ENCODE measurements around the gene NFIB.

NFIB gene

GRCh38 chr9:14272927-14273528 lies 40.9 kb downstream of the NFIB start:
- DNase-seq, result no peak

DNA sequence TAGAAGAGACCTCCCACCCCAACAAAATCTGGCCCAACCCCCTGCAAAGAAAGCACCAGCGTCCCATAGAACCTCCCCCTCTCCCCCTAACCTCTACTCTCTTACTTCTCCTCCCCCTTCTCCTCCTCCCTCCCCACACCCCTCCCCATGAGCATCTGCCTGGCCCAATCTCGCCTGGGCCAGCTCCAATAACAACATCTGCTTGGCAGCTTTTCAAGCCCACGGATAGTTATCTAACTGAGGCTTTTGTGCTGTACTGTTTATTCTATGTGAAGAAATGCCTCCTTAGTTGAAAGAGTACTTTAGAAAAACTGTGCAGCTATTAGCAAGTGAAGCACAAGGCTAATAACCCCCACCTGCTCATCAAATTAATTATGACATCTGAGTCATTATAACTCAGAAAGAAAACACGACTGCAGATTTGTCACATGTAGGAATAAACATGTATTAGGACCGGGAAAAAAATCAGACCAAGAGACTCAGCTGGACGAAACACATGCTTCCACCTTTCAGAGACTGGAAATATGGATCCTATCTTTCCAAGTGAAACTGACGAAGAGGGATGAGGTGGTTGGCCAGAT lies 42.8 kb downstream of the NFIB start:
- no peak for DNase-seq

DNA sequence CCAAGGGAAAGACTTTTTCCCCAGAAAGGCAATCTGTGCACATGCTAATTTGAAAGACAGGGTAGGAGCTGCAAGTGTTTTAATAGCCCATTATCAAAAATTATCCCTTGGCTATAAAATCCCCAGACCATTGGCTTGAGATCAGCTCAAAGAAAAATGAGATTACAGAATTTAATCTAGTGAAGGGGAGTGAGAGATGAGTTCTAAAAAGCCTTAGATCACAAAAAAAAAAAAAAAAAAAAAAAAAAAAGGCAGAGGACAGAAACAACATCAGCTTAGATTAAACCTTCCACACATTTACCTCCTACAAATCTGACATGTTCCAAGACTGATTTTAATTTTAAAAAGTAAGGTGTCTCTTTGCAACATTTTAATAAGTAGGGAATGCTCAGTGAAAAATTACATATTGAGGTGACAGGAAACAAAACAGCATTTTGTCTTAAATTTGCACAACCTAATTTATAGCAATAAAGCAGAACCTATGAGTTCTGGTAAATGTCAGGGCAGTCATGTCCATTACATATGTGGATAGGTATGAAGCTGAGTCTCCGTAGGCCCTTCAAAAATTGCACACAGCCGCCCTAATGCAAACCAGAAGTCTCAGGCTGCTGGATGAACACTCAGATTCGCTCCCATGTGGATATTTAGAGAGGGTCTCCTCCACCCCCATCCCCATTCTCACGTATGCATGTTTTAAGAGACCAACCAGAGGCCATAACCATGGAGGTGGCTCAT lies 43.4 kb downstream of the NFIB start:
- DNase-seq, result no peak

GRCh38 chr9:14269916-14270315 lies 44.0 kb downstream of the NFIB start:
- DNase-seq, result no peak

DNA sequence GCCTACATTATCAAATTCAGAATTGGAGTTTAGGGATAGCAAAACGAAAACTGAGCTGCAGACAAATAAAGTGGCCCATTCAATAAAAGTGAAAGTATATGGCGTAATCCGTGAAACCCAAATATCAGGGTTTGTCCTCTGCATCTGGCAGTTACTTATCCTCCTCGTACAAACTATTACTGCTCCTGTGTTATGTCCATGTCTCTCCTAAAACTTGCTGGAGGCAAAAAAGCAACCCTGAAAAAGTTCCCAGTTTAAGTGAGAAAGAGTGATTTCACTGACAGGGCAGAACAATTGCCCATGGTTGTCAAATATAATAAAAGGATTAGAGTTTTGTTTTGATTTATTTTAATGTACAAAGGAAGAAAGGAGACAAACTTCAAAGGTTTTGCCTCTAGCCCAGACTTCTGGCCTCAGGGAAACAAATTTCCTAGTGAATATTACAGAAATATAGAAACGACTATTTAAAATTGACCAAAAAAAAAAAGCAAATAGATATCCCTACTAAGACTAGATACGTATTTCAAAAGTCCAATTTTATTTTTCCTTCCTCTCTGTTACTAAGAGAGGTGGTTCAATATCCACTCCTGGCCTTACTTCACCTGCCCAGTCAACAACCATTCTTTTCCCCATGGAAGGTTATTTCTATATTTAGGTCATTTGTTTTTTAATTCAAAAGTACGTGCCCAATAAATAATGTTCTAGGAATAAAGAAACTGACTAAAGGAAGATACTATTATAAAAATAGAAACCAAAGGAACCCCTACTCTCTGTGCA lies 50.0 kb downstream of the NFIB start:
- no peak for DNase-seq

DNA sequence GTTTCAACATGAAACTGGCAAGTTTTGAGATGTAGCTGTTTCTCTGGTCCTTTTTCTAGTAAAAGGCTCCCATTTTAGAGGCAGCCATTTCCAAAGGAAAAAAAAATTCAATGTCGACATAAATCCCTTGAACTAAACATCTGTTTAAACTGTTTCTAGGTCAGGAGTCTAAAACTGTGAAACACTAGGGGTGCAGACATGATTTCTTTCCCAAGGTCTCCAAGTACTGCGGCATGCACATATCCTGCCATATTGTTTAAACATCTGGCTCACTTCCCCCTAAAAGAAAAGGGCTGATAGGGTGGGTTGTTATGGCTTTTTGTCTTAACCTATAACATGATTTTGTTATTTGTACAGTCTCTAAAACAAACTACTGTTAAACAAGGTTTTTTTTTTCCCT lies 51.1 kb downstream of the NFIB start:
- DNase-seq, result no peak

- DNase-seq, result no peak
Measured at GRCh38 chr9:14261616-14262015, 52.3 kb downstream of the NFIB start.

DNA sequence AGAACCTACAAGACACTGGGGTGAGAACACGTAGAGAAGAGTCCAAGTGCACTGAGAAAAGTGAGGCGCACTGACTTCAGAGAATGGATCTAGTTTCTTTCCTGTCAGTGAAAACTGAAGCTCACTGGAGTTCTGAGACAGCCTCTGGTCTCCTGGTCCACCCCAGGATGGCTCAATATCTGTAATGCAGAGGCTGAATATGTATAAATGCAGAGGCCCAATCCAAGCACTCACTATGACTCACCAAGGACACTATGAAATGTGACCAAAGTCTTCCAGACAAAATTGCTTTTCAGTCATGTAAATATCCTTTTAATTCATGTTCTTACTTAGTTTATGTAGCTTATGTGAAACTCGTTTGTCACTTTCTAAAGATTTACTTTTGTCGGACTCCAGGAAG lies 53.8 kb downstream of the NFIB start:
- no peak for DNase-seq

DNA sequence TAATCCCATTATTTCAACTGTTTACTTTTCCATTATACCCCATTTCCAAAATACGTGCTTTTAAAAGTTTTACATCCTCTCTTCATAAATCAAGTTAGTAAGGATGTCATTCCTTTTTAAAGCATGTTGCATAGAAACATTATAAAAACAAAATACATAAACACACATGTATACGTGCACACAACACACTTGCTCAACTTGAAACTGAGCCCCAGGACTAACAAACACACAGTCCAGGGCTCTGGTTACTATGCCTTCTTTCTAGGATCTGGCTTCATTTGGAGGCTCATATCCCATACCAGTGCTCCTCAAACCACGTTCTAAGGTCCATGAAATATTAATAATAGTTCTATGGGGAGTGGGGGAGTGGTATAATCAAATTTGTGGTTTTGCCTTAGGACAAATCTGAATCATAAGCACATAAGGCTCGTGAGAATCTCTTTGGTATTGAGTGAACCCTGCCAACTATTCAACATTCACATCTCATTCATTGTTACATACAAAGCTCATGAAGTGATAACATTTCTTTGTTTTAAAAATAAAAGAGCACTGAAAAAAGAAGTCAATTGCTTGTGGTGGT lies 55.2 kb downstream of the NFIB start:
- DNase-seq, result no peak

DNA sequence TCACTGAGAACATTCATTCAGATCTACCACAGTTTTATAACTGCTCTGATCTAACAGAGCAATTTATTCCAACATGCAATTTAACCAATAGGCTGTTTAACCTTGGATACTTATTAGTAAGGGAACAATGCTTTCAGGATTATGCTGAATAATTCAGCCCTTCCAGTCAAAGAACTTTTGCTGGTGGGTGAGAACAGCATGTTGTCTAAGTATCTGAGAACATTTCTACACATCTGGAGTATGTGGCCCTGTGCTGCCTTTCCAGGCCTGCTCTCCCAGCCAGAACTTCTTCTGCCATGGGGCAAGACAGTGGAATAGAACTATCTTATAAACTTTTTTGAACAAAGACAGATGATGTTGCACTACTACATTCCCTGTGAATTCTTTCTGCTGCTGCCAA lies 55.8 kb downstream of the NFIB start:
- no peak for DNase-seq

DNA sequence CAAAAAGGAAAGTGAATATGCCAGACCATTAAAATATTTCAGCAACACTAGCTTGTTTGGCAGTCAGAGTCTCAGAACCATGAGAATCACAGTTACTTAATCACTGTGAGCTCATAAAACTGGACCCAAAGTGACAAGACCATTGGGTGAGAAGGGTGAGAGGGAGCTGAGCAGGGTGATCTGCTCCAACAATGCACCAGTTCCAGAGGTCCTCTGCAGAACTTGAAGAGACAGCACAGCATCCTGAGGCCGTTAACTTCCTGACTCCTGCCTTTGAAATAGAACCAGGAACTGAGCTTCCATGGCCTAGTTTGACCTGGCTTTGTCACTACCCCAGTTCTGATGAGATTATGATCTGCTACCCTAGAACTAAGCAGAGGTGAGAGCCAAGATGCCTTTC lies 57.4 kb downstream of the NFIB start:
- DNase-seq, result no peak

- no peak for DNase-seq
Measured at GRCh38 chr9:14251154-14252071, 62.5 kb downstream of the NFIB start.

GRCh38 chr9:14250794-14251153 lies 63.2 kb downstream of the NFIB start:
- DNase-seq, result no peak

- no peak for DNase-seq
Measured at GRCh38 chr9:14249527-14249926, 64.4 kb downstream of the NFIB start.

DNA sequence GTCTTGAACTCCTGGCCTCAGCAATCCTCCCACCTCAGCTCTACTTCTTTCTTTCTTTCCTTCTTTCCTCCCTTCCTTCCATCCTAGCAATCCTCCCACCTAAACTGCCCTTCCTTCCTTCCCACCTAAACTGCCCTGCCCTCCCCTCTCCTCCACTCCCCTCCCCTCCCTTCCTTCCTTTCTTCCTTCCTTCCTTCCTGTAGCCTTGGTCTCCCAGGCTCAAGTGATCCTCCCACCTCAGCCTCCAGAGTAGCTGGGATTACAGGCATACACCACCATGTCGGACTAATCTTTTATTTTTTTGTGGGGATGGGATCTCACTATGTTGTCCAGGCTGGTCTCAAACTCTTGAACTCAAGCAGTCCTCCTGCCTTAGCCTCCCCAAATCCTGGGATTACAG lies 65.8 kb downstream of the NFIB start:
- DNase-seq, result no peak

- DNase-seq, result no peak
Measured at GRCh38 chr9:14247577-14247976, 66.4 kb downstream of the NFIB start.

- no peak for DNase-seq
Measured at GRCh38 chr9:14246951-14247350, 67.0 kb downstream of the NFIB start.

GRCh38 chr9:14245901-14246525 lies 67.9 kb downstream of the NFIB start:
- DNase-seq, result no peak

- DNase-seq, result no peak
Measured at GRCh38 chr9:14243514-14244042, 70.4 kb downstream of the NFIB start.

- DNase-seq, result no peak
Measured at GRCh38 chr9:14242150-14242805, 71.7 kb downstream of the NFIB start.

DNA sequence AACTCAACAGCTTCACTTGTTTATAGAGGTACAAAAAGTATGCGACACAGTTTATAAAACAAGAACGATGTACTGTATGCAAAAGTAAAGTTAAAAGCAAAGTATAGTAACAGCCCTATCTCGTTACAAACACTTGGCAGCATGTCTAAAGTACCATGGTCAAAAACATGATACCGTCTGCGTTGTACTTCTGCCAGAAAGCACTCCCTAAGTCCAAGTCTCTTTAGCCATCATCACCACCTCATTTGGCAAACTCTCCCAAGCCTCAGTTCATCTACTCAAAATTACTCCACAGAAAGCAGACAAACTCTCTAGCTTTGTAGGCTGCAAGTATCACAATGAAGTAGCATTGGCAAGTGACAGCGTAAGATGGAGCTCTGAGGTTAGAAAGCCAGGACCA lies 73.4 kb downstream of the NFIB start:
- no peak for DNase-seq

Measured in HCEC 1CT (cell line).